SIG-M5 treated with dmso at 0.1 percent for 504 hours (cell line): Measurements from ENCODE around the gene C1QTNF9B.
"Not testable (repeated sequence)": the region's sequence is repeated elsewhere in the genome, so short reads cannot be mapped to it uniquely, and the experiment has no call there.

Source experiments
- DNase-seq: peaks from one replicate; lab custom pipeline; 2025; ENCODE audit not compliant: unreplicated experiment; lab: John Stamatoyannopoulos, UW

The C1QTNF9B gene

DNA sequence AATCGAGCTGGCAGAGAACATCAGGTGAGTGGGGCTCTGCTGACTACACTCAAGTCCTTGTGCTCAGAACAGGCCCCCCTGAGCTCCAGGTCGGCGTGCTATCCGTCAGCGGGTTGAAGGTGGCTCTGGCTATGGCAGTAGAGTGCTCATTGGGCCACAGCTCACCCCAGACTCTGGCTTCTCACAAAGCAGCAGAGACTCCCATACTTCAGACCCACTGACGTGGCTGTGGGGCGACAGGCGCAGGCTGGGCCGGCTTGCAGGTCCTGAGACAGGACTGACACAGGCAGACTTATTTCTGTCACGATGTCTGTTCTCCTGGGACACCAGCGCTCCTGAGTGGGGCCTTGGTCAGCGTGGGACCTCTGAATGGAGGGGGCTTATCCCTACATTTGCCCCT lies 2.6 kb downstream of the C1QTNF9B start:
- DNase-seq: not testable (repeated sequence)

DNA sequence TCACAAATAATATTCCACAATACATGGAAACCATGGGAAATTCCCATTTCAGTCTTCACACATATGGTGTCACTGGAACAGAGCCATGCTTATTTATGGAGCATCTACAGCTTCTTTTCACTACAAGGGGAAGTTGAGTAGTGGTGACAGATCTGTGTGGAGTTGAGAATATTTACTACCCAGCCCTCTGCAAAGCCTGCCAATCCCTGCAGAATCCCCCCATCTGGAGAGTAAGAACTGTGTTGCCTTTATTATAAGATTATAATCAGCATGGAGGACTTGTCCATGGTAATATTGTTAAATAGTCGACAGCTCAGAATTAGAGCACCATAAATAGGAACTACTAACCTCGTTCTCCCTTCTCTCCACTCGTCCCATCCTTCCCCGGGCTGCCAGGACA lies 3.5 kb downstream of the C1QTNF9B start:
- DNase-seq: not testable (repeated sequence)

DNA sequence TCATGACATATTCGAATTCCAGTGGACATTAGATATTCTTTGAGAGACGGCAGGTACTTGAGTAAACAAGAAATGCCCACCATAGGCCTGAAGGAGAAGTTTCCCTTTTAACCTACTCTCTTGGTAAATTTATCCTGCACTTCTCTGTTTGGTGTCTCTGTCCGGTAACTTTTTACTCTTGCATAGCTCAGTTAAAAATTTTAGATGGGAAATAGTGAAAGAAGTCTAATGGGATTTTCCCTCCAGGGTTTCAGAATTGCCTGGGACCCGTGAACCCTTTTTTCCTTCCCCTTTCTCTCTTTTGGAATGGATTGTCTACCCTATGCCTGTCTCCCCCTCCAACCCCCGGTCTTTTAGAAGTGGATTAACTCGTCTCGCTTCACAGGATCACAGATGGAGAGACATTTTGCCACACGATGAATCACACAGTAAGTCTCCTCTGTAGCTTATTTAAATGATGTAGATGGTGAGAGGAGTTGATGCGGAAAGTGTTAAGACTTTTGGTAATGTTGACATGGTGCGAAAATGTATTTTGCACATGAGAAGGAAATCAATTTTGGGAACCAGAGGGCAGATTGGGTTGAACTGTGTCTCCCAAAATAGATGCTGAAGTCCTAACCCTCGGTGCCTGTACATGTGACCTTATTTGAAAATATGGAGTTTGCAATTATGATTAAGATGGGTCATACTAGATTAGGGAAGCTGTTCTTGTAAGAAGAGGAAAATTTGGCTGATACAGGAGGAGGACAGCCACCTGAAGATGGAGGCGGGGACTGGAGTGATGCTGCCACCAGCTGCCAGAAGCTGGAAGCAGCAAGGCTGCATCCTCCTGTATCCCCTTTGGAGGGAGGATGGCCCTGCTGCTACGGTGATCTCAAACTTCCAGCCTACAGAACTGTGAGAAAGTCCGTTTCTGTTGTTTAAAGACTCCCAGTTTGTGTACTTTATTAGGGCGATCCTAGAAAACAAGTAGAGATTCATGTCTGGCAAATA lies 7.4 kb downstream of the C1QTNF9B start:
- peak; percentile 18 for DNase-seq

DNA sequence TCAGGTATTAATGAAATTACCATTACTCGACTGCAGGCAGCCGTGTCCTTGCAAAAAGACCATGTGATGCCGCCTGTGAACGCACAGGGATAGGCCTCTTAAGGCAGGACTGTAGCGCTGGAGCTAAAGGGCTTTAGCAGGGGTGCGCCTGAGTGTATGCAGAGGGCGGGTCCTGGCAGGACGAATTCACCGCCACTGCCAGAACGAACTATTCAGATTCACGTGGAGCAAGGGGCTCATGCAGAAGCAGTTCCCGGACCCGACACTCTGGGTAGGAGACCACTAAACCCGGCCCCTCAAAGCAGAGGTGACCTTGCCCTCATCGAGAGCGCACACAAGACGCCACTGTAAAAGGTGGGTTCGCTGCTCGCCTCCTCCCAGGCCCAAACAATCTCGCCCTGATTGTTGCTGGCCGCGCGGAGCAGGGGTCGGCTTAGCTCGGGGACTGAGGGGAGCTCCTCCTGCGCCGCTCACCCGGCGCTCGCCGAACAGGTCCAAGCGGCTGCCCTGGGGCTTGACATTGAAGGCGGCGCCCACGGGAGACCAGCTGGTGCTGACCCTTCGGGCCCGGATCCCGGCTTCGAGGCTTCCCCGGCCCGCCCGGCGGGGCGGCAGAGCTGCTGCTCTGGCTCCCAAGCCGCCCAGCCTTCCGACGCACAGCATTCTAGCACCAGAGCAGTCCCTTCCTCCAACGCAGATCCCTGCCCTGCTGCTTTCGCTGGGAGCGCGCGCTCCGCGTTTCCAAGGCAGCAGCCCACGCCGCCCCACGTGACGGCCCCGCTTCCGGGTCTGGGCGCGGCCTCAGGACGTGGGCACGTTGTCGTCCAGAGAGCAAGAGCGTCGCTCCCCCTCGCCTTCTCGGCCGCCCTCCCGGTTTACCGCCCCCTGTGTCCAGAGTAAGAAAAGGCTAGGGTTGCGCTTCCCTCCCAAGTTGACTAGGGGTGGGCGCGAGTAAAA lies 8.4 kb downstream of the C1QTNF9B start, which contains the start of gene MIPEP:
Gene MIPEP, minus strand, starts transcription at position 743 of the 957 bp plus-strand sequence. Its CDS starts 80 bp downstream, at position 663.
- DNase-seq: peak; percentile 92

DNA sequence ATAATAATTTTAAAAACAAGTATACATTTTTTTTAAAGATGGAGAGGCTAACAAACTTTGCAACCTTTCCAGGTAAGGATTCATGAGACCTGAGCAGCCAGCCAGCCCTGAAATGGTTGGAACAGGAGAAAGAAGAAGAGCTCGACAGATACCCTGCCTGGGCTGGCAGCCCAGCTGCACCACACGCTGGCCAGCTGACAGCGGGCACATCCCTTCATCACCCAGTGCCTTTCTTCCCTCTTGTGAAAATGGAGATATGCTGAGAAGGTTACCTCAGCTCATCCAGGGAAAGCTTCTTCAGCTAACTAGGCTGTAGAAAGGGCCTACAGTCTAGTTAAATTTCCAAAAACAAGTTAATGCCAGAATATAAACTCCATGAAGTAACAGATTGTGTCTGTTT lies 12.9 kb downstream of the C1QTNF9B start:
- DNase-seq: not testable (repeated sequence)

DNA sequence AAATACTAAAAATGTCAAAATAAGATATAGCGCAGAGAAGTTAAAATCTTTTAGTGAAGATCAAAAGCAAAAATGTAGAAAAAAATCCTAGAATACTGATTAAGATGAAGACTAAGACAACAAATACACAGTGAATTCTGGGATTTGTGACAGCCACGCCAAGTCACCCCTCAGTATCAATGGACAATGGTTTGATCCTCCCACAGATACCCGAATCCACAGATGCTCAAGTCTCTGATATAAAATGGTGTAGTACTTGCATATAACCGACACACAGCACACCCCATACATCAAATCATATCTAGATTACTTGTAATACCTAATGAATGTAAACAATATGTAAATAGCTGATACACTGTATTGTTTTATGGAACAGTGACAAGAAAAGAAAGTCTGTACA lies 14.0 kb downstream of the C1QTNF9B start:
- DNase-seq: no peak

DNA sequence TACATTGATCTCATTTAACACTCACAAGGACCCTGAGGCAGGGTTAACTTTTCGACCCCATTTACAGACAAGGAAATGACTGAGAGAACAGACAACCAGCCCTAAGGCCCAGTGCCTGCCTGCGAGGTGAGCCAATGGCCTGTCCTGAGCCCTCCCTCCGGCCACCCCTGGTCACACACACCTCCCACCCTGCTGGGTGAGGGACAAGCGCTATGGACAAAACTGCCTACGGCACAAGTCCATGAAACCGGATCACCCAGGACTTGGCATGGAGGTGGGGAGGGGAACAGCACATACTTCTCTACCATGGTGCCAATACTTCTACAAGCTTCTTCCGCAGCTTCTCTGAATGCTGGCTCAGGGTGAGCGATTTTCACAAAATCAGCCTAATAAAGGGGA lies 15.9 kb downstream of the C1QTNF9B start:
- DNase-seq: not testable (repeated sequence)

DNA sequence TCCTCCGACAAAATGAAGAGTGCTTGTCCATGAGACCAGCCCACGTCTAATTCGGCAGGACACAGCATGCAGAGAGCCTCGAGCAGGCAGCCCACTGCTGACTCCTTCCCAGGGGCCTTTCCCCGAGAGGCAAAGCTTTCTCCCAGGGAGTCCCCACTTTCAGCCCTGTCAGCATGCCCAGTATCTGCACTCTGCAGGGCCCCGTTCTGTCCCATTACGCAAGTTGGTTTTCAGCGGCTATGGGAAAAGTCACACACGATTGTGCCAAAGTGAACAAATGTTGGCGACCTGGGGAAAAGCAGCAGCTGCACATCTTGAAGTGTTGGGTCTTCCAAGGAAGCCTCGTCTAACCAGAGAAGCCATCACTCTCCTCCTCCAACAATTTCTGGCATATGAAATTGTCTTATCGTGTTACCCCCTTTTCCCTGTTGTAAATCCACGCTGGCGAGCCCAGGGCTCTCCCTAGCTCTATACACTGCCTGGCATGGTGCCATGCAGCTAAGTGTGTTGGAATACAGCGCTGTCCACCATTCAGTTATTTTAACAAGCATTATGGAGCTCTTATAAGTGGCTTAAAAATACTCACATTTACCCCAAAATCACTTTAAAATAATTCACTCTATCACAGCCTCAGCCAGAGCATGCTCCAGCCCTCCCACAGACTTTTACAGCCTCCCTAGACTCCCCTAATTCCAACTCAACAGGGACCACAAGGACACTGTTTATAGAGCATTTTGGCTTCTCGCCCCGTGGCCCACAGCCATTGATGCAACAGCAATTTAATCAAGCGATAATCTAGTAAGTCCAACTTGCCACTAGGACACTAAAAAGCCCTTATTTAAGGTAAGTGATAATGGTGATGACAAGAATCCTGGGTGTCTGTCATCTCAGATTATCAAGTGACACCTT lies 16.6 kb downstream of the C1QTNF9B start:
- DNase-seq: not testable (repeated sequence)

DNA sequence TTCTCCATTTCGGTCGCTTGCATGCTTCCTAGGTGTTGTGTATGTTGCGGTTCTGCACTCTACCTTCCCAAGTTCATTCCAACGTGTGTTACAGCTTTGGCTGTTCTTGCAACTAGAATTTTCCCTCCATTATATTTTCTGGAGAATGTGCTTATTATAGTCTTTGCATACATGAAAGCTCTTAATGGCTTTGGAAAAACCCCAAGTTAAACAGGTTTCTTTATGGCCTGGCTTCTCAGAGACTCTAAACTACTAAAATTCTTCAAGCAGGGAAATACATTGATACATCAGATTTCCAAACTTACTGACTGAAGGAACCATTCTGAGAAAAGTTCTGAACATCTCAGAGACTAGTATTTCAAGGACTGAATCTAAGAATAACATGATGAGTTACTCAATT lies 20.0 kb downstream of the C1QTNF9B start:
- DNase-seq: no peak

DNA sequence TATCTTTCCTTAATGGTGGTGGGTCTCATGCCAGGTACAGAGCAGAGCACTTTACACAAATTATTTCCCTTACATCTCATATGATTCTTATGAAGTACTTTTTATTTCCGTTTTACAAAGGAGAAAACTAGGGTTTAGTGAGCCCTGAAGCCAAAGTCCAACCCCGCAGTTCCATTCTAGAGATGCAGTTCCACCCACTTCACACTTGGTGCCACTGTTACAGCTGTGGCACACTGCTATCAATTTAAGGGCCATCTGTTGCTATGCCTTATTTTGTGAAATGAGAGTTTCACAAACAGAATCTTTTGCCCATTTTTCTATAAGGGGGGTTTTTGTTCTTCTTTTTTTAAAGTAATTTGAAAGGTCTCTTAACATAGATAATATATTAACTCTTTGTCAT lies 21.0 kb downstream of the C1QTNF9B start:
- DNase-seq: peak; percentile 36

DNA sequence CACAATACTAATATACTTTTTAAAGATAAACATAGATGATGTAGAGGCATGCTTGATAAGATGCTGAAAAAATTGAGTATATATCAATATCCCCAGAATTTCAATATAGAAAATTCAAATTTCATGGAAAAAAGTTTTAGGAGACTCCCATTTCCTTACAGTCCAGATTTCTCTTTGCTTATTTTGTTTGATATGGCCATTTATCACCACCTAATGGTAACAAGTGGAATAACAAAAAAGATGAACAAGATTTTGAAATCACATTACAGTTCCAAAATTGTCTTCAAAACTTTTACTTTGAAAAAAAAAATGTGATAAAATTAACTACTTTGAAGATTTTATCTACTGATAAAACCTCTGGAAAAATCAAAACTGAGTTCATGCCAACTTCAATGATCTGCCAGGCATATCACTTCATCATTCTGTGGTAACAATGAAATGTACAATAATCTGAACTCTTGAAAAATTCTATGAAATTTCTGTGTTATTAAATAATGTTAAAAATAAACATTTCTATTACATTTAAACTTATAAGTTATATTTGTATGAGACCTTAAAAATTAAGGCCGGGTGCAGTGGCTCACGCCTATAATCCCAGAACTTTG lies 25.6 kb downstream of the C1QTNF9B start:
- peak; percentile 53 for DNase-seq

DNA sequence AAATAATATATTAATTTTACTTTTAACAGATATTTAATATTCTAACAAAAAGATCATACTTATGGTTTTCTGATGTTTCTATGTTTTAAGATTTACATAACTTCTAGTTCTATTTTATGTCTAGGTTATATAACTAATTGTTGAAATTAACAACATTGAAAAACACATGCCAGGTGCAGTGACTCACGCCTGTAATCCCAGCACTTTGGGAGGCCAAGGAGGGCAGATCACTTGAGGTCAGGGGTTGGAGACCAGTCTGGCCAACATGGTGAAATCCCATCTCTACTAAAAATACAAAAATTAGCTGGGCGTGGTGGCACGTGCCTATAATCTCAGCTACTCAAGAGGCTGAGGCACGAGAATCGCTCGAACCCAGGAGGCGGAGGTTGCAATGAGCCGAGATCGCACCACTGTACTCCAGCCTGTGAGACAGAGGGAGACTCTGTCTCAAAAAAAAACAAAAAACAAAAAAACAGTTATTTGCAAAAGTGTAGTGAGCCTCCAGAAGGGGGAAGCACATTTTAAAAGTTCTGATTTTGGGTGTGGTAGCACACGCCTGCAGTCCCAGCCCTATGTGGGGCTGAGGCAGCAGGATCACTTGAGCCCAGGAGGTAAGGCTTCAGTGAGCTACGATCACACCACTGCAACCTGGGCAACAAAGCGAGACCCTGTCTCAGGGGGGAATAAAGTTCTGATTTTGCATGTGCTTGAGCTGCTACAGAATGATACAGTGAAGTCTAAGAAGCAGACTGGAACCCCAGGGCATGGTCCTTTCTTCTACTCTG lies 26.8 kb downstream of the C1QTNF9B start:
- no peak for DNase-seq

DNA sequence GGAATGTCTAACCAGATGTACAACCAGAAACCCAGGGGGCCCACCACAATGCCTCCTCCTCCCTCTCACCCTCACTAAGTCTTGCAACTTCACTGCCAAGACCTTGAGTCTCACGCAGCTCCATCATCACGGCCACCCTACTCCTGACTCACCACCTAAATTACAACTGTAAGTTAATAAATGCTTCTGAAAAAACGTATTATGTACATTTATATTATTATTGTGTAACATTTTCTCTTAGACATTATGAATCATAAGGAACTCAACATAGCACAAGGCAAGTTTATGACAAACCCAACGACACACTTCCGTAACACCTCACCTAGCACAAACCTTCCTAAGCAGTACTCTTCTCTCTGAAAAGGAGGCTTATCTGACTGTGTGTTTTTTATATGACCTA lies 28.8 kb downstream of the C1QTNF9B start:
- no peak for DNase-seq

DNA sequence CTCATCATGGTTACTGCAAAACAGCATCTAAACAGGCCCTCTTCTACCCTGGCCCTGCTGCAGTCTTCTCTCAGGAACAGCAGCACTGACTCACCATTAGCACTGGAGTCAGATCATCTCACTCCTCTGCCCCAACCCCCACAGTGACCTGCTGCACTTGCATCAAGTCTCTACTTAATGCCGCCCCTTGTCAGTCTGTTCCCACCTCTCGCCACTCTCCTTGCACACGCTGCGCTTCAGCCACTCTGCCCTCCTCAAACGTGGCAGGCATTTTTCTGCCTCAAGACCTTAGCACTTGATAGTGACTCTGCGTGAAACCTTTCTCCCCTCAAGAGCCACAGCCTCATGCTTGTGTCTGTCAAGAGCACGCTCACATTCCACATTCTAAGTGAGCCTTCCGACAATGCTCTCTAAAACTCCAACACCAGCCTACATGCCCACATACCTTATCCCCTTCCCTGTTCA lies 30.2 kb downstream of the C1QTNF9B start:
- DNase-seq: no peak

DNA sequence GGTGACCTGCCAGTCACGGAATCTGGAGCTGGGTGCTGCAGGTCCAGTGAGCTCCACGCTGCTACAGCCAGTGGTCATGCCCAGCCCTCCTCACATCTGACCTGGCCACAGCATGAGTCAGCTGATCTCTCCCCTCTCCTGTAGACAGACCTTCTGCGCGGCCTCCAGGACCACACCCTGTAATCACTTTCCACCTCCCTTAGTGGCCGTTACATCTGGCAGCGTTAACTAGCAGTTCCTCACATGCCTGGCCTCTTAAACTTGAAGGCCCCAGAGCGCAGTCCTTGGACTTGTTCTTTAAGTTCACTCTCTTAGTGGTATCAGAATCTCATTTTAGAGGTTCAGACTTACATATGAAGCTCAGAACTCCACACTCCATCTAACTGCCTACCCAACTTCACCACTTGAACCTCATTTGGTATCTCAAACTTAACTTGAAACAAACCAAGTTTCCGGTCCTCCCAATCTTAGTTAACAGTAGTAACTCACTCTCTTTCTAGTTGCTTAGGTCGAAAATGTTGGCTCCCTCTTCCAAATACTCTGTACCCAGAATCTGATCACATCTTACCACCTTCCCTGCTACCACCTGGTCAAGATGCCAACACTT lies 30.8 kb downstream of the C1QTNF9B start:
- no peak for DNase-seq

DNA sequence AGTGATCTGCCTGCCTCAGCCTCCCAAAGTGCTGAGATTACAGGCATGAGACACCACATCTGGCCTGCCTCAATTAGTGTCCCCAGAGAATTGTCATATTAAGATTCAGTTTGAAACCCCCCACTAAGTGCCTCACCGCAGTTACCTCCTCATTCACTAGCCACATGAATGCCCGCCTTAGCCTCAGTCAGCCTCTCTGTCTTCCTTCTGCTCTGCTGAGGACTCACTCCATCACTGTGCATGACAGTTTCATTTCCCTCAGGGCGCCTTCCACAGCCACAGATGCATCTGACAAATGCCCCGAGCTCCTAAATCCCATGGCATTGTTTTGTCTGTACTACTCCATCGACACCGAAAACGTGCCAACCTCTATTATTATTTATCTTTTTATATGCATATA lies 31.4 kb downstream of the C1QTNF9B start:
- no peak for DNase-seq

DNA sequence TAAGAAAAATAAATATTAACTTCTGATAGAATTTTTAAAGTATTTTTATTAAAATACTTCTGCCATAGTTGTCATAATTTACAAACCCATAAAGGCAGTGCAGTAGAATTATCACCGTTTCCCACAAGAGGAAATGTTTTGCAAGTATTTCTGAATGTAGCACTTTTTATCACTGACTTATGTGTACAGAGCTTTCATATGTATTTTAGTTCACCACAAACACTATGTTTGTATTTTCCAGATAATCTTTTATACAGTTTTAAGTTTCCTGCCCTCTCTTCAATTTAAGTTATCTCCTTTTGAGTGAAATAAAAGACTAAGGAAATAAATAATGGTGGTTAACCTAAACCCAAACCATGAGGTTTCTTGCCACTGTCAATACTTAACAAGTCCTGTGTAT lies 32.3 kb downstream of the C1QTNF9B start:
- DNase-seq: no peak

DNA sequence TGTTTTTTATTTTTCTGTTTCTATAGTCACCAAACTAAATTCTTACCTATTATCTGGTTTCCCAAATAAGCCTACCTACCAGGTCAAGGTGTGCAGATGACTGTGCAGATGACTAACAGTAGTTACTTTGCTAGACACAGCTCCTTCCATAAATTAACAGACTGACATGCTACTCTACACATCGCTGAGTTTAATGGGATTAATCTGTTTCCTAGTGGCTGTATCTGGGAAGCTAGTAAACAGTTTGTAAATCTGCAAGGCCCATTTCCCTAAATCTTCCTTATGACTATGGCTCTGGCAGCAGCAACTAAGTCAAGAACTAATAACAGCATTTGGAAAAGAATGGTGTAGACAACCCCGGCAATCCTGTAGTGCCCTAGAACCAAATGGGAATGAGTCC lies 36.0 kb downstream of the C1QTNF9B start:
- DNase-seq: no peak

DNA sequence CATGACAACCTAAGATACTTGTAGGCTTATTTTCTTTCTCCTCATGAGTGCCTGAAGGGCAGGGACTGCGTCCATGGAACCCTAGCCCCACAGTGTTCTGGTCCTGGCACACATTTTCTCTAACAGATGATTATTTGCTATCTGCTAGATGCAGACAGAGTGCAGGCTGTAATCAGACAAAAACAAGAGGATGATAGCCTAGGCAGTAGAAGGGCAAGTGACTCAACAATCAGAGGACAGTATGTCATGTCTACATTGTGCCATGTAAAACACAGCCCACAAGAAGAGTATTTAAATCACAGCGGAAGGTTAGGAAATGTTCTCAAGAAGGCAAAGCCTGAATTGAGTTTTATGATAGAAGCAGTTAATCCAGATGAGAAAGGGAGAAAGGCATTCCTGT lies 37.4 kb downstream of the C1QTNF9B start:
- DNase-seq: no peak
